Islet of Langerhans (tissue), 1 donor: ENCODE data around the gene SMCO2.

ENCODE experiments used
- FAIRE-seq: peaks from one replicate; lab custom pipeline; 2011; peaks lifted over from hg19 to GRCh38; lab: Jason Lieb, UNC

The SMCO2 gene

DNA sequence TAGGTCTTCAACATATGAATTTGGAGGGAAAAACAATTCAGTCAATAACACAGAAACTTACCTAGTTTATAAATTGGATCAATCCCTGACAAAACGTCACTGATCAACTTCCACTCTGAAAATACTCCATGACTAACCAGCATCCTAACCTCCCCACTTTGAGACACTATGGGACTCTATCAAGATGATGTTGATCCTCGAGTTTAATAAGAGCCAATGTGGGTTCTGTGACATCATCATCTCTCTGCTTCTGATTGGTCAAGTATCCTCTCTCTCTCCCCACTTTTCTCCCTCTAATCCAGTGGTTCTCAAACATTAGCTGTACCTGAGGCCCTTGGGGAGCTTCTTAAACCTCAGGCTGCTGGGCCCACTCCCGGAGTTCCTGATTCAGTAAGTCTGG lies at the start of gene SMCO2:
SMCO2 (plus strand) TSS at position 301 of the 400 bp plus-strand sequence. CDS start 23,896 bp downstream, outside the sequence.
- no peak for FAIRE-seq

DNA sequence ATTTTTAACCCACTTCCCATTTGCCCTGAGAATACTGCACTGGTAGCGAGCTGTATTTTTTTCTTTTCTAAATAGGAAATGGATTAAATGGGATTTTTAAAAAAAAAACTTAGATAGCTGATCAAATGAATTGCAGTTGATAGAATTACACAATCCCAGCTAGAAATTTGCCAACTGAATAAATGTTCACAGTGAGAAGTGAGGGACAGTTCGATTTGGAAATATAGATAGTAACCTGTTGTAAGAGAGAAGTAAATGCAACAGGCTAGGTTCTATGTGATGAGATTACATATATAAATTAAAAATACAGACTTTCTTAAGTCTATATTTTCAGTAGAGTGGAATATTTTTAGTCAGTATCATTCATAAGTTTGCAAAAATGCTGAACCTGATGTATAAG lies 48.1 kb upstream of the SMCO2 start:
- no peak for FAIRE-seq

DNA sequence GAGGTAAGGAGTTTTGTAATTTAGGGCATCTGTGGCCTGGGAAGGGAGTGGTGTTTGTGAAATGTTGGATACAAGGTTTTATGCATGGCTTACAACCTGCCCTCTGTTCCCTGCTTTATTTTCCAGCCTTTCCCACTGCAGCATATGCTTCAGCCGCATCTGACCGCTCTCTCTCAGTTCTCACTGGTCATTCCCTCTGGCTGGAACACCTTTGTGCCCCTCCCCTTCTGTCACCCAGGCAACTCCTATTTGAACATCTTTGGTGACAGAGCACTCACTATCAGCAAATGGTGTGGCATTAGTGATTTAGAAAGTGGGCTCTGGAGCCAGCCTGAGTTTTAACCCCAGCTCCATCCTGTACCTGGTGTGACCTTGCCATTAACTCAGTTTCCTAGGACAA lies 47.5 kb upstream of the SMCO2 start:
- no peak for FAIRE-seq

DNA sequence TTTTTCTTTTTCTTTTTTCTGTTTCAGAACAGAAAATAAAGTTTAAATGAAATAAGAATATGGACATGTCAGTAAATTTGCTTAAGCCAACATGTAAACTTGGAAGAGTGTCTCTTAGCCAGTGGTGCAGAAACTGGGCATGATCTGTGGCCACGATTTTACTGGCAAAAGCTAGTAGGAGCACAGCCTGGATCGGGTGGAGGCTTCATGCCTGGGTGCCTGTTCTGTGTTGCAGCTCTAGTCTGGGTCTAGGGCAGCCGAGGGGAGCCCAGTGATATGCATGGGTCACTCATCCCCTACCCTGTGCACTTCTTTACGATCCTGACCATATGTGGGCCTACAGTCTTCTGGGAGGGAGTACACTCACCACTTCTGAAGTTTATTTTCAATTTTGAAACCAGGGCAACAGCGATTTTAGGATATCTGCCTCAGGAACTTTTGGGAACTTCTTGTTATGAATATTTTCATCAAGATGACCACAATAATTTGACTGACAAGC lies 45.6 kb upstream of the SMCO2 start:
- FAIRE-seq = no peak

DNA sequence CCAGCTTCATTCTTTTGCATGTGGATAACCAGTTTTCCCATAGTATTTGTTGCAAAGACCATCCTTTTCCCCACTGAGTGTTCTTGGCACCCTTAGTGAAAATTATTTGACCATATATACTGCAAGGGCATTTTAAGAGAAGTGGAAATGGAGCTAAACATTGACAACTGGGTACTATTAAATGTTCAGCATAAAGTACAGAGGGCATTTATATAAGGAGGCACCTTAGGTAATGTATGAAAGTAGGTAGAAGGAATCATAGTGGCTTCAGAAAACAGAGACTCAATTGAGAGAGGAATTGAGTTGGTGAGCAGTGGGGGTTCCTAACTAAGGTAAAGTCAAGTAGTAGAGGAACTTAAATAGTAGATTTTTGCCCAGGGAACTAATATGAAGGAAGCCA lies 34.5 kb upstream of the SMCO2 start:
- no peak for FAIRE-seq

DNA sequence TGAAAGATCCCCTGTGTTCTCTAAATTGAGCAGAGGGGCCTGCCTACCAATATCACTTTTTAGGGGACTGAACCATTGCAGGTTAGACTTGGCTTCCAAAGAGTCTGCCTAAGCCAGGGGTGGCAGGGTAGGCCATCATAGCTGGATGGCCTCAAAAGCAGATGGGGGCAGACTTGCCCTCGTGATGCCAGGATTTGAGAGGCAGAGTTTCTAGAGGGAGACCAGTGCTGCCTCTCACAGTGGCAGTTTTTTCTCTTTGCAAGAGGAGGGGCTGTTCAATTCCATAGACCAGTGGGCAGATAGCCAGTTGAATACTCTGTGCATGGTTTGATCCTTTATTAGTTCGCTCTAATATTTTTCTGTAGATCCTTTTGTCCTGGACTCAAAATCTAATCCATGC lies 23.8 kb upstream of the SMCO2 start:
- FAIRE-seq = no peak

DNA sequence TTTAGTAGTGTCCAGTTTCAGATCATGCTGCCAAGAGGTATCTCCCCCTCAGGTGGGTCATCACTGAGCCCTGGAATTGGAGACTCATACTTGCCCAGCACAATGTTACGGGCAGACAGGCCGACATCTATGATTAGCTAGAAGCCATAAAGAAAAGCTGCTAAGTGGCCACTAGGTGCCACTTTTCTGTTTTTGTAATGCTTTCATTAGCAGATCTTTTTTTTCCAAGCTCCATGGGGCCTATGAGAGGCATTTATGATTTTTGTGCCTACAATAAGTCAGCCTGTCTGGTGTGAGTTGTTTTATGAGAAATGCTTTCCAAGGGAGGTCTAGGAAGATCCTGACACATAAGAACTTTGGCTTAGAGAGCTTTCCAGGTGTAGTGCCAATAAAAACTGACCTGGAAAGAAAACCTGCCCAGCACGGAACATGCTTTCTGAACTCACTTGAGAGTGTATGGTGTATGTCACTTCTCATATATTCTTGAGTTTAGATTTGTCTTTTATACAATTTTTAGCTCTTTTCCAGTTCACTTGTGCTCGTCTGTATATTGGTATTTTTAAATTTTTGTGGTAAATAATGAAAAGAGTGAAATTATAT lies 21.8 kb upstream of the SMCO2 start:
- peak; percentile 30 for FAIRE-seq

DNA sequence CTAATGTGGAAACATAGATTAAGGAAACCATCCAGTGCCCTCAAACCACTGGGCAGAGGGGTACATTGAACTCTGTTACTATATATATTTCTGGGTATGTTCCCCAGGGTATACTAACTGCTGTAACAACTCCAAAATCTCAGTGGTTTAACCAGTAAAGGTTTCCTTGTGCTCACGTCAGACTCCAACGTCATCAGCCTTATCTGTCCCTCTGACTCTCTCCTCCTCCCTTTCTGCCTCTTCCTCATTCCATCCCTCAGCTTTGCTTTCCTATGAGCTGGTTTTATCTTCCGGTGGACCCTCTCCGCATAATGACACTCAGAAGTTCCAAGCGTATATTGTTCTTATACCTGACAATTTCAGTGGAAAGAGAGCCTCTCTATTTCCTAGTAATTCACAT lies 21.2 kb upstream of the SMCO2 start:
- no peak for FAIRE-seq

DNA sequence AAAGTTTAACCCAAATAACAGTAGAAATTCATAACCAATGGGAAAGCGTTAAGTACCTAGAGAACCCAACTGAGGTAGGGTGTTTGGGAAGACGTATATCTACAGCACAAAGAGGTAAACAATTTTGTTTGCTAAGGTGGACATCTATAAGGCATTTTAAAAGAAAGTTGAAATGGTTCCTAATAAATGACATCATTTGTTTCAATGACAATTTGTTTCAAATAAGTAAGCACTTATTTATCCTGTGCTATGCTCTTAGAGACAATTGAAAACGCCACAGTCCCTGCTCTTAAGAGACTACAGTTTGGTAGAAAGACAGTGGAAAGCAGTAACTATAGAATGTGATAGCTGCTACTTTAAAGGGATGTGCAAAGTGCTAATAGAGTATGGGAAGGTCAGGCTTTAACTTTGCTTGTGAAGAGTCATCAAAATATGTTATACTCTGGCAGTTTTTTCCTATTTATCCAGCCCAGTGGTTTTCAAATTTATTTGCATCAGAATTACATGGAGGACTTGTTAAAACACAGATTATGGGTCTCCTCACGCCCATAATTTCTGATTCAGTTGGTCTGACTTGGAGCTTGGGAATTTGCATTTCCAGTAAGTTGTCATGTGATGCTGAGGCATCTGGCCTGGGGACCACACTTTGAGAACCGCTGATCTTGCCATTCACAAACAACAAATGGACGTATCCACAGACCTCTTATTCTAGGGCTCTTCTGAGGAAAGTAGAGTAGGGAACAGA lies 19.6 kb upstream of the SMCO2 start:
- no peak for FAIRE-seq

DNA sequence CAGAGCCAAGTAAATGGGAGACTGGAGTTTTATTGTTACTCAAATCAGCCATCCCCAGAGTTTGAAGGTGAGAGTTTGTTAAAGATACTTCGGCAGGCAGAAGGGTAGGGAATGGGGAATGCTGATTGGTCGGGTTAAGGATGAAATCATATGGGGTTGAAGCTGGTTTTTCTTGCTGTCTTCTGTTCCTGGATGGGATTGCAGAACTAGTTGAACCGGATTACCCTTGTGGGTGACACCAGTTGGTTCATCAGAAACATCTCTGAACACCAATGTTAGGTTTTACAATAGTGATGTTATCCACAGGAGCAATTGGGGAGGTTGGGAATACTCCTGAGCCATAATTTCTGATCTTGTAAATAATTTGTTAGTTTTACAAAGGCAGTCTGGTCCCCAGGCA lies 18.7 kb upstream of the SMCO2 start:
- no peak for FAIRE-seq

DNA sequence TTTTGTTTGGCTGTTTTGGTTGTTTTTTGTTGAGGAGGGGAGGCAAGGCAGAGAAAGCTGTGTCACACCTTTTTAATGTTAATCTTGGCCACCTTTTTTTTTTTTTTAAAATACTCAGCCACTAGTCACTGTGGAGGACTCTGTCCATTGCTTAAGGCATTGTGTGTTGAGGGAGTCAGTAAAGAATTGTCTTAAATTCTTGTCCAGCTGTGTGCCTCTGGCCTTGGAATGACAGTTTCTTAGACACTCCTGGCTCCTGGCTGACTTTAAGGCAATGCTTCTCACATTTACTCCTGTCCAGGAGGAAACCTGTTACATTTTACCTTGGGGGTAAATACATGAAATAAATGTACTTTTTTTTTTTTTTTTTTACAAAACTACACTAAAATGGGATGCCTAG lies 18.1 kb upstream of the SMCO2 start:
- no peak for FAIRE-seq

DNA sequence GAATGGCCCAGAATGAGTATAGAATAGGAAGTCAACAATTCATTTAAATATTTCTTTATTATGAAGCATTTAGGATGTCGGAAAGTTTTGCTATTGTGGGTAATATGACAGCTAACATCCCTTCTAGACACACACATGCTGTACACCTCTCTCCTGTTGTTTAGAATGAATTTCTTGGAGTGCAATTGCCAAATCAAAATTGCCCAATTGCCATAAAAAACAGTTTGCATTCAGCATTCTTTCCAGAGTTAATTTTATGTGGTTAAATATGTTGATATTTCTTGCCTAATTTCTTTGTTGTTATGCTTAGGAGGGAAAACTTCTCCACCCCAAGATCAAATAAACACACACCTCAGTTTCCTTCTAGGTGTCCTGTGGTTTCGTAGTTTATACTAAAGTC lies 16.9 kb upstream of the SMCO2 start:
- no peak for FAIRE-seq

DNA sequence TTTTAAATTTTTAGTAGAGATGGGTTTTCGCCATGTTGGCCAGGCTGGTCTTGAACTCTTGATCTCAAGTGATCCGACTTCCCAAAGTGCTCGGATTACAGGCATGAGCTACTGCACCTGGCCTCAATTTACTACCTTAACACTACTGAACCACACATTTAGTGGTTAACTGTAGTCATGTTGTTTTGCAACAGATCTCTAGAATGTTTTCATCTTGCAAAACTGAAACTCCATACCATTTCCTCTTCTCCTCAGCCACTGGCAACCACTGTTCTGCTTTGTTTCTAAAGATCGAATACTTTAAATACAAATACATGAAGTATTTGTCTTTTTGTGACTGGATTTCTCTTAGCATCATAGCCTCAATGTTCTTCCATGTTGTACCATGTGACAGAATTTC lies 15.4 kb upstream of the SMCO2 start:
- no peak for FAIRE-seq

DNA sequence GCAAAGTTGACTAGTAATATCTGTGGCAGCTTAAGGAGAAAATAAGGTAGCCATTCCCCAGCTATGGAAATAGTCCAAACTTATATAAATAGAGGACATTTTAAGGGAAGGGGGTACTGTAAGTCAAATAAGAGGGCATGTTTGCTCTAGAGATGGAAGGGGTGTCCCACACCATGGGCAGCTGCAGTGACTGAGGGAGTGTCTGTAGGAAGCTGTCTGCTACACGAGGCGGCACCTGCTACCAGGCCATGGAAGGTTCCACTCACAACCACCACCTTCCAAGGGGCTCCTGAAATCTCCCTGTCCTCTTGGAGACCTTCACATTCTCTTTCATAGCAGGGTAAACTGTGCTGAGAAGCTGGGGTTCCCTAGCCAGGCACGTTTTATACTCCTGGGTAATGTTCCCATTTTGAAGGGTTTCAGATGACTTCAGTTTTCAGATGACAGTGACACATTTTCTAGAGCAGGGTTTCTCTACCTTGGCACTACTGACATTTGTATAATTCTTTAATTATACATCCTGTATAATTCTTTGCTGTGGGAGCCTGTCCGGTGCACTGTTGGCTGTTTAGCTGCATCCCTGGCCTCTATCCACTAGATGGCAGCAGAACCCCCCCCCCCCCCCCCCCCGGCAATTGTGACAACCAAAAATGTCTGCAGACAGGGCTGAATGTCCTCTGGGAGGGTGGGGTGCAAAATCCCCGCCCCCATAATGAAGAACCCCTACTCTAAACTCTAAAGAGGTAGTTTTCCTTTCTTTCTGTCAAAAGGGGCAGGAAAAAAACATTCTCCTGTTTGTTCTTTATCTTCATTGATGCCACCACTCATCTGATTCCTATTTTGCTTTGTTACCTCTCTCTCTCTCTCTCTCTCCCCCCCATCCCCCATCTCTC lies 11.6 kb upstream of the SMCO2 start:
- no peak for FAIRE-seq

DNA sequence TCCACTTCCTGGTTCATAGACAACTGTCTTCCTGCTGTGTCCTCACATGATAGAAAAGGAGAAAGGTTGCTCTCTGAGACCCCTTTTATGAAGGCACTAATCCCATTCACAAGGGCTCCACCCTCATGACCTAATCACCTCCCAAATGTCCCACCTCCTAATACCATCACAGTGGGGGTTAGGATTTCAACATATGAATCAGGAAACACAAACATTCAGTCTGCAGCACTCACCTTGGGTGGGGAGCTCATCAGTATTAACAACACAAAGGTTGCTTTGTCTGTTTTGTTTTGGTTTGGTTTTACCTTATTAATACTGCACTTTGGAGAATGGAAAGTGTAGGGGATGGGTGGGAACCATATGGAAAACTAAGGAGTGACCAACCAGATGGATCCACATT lies 10.5 kb upstream of the SMCO2 start:
- no peak for FAIRE-seq

DNA sequence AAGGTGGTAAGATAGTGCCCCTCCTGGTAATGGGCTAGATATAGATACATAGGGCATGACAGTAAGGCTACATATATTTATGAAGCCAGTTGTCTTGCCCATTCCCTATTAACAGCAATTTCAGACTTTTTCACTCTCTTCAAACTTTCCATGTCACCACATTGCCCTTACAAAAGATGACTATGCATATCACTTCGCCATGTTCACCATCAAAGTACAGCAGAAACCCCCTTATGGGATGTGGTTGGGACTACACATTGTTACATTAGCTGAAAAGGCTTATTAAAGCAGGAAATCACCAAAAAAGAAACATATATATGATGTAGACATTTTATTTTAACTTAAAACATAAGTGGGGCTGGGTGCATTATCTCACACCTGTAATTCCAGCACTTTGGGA lies 9.8 kb upstream of the SMCO2 start:
- no peak for FAIRE-seq

DNA sequence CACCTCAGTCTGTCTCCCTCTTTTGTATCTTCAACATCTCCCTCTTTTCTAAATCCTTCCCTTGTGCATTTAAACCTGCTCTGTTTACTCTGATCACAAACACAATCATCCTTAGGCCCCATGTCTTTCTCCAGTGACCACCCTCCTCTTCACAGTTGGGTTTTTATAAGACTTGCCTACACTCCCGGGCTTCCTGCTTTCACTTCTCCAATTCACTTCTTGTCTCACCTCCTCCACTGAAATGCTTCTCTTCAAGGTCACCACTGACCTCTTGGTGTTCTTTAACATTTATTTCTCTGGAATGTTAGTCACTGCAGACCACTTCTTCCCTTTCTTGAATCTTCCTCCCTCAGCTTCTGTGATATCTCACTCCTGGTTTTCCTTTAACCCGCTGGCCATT lies 8.7 kb upstream of the SMCO2 start:
- FAIRE-seq = no peak

DNA sequence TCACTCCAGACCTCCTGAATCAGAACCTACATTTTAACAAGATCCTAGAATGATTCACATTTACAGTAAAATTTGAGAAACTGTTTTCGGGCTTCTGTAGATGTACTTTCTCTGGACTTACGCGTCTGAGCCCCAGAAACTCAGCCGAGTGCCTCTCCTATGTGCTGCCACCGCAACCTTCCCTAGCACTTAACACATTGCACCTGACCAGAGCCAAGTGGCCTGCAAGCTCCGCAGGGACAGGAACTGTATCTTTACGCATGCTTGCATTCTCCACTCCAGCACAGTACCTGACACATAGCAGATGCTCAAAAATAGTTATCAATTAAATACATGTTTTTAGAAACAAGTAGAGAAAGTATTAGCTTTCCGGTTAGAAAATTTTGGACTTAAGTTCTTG lies 1.2 kb downstream of the SMCO2 start:
- no peak for FAIRE-seq

DNA sequence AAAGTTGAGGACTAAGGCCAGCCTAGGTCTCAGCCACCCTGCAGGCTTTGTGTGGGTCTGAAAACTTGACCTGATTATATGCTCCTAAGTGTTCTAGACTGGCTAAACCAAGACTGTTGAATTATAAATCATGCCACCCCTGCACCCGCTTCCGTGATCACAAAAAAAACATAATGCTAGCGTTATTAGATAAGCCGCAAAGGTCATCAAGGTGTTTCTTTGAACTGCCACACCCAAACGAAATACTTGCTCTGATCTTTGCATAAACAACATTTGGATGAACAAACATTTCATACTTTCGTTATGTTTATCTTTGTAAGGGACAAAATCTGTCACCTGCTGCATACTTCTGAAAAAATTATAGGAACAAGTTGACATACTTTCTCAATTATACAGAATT lies 2.5 kb downstream of the SMCO2 start:
- FAIRE-seq = no peak

DNA sequence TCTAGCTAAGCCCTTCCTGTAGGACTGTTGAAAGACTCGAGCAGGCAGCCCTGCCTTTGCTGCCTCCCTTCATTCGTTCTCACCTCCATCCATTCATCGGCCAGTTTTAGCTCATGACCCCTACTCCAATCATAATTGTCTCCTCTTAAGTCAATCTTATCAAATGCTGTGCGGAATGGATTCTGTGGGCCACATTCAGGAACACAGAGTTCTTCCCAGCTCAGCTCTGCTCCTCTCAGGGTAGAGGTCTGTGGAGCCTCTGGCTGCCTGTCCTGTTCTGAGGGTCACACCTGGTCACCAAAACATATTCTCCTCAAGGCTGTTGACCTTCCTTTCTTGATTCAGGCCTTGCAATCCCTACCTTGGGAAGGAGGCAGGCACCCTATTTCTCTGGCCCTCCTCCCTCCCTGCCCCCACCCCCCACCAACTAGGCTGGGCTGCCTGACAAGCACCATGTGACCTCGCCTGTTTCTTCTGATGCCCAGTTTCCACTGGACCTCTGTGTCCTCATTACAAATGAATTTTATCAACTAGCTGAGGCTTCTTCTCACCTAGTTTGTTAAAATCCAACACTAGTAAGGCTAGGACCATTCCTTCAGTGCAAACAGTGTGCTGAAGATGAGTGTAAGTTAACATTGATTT lies 3.5 kb downstream of the SMCO2 start:
- FAIRE-seq = no peak

DNA sequence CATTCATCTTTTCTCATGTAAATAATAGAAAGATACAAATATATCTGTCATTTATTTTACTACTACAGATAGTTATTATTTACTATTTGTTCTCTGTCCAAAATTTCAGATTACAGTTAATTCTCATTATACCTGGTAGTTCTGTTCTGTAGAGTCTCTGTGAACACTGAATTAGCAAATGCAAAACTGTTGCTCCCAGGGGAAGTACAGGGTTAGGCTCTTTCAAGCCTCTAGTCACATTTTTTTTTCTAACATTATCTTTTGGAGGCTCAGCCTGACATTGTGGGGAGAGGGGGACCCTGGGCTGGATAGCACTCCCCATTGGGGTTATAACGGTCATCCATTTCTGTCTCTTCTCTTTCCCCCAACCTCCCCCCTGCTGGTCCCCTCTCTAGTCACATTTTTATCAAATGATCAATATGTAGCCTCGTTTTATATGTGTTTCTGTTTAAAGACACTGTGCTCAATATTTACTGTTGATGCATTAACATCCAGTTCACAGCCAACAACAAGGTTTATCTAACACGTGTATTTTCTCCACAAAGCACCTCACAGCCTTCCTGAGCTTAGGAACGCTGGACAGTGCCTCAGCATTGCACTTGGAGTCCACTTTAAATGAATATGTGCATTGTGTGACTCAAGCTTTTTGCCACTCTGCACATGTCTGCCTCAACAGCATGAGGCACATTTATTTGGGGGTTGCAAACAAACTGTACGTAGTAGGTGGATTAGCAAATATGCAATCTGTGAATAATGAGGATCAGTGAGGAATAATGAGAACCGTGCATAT lies 4.7 kb downstream of the SMCO2 start:
- no peak for FAIRE-seq

DNA sequence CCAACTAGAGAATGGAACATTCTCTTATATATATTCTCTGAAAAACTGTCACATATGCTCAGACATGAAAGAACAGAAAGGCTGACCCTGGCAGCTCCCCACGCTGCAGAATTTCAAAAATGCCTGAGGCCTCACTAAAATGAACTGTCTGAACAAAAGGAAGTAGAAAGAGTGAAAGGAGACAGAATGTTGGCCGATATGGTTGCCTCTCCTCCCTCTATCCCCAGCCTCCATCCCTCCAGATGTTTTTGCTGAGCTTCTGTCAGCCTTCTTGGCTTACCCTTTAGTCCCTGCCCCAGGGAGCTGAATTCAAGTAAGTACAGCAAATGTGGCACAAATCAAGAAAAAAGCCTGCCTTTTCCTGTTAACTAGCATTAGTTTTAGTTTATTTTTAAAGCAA lies 6.9 kb downstream of the SMCO2 start:
- FAIRE-seq = no peak
